Activated CD8-positive, alpha-beta memory T cell treated with anti-CD3 and anti-CD28 coated beads for 48 hours (primary cell): ENCODE measurements around the gene PHF11.
"Not testable (repeated sequence)": the region's sequence is repeated elsewhere in the genome, so short reads cannot be mapped to it uniquely, and the experiment has no call there.

ENCODE experiments used
- DNase-seq, 3 experiments: peaks; one replicate each; pipeline ENCODE4 v3.0.0-alpha.2; 2020; ENCODE audit warnings: low read depth in 2 of 3, low spot score in 2 of 3

PHF11 gene

DNA sequence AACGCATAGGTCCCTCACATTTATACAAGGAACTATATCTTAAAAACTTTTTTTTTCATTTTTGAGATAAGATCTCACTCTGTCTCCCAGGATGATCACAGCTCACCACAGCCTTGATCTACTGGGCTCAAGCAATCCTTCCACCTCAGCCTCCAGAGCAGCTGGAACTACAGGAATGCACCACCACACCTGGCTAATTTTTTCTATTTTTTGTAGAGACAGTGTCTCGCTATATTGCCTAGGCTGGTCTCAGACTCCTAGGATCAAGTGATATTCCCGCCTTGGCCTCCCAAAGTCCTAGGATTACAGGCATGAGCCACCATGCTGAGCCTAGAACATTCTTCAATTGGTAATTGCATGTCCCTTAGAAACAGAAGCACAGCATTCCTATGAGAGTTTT is 47.9 kb downstream of the PHF11 start:
- DNase-seq = no peak

DNA sequence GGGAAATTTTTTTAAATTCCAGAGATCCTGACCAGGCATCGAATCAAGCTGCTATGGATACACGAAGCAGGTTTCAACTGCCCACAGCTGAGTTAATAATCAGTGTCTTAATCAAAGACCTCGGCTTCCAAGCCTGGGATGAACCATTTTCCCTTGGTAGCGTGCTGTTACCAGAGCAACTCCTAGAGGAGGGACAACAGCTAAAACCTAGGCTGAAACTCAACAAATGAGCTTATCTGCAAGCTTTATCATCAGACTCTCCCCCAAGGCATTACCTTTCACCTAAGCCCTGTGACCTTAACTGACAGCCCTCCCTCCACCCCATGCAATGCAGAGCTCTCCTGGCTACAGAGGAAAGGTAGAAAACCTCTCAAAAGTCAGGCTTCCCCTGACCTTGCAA is 49.9 kb downstream of the PHF11 start:
- DNase-seq = no peak

DNA sequence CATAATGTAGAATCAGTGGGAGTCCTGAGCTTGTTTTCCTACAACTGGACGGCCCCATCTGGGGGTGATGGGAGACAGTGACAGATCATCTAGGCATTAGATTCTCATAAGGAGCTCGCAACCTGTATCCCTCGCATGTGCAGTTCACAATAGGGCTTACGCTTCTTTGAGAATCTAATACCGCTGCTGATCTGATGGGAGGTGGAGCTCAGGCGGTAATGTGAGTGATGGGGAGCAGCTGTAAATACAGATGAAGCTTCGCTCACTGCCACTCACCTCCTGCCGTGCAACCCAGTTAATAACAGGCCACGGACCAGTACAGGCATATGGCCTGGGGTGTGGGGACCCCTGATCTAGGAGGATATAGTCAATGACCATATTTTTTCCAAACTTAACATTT is 50.8 kb downstream of the PHF11 start:
- DNase-seq = no peak

GRCh38 chr13:49549289-49549688 is 53.5 kb downstream of the PHF11 start:
- no peak for DNase-seq

DNA sequence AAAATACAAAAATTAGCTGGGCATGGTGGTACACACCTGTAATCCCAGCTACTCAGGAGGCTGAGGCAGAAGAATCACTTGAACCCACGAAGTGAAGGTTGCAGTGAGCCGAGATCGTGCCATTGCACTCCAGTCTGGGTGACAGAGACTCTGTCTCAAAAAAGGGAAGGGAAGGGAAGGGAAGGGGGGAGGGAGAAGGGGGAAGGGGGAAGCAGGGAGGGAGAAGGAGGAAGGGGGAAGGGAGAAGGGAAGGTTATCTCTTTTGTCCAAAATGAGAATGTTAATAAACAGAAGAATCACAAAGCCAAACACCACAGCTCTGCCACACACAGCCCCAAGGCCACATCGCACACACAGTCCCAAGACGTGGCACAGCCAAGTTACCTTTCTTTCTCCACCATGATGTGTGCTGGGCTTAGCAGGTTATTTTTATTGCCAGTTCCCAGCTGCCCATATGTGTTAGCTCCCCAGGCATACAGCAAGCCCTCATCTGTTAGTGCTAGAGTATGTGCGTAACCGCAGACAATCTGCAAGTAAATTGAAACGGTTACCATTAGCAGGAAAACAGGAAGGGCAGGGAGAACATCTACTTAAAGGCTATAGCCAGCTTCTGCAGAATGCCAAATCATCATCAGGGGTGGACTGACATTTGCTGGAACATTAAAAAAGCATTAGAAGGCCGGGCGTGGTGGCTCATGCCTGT is 55.3 kb downstream of the PHF11 start:
- no peak for DNase-seq

DNA sequence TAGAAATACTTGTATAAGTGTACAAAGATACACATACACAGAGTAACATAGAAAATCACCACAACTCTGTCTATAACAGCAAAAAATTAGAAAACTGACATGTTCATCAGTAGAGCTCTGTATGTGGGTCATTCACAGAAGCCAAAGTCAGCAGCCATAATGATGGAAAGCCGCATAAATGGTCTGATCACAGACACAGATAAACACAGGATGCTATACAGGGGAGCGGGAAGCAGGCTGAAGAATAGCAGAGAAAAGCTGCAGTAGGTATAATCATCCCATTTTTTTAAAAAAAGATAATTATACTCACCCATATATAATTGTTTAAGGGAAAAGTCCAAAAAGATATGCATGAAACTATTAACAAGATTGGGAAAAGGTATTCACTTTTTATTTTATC is 58.1 kb downstream of the PHF11 start:
- no peak for DNase-seq

DNA sequence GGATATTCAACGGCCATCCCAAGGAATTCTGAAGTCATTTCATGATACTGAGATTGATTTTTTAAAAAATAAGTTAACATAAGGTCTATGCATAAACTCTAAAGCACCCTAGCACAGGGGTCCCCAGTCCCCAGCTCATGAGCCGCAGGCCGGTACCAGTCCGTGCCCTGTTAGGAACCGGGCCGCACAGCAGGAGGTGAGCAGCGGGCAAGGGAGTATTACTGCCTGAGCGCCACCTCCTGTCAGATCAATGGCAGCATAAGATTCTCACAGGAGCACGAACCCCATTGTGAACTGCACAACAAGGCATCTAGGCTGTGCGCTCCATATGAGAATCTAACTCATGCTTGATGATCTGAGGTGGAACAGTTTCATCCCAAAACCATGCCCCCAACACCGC is 58.6 kb downstream of the PHF11 start:
- no peak for DNase-seq

- DNase-seq = no peak
These were observed 63.3 kb downstream of the PHF11 start for GRCh38 chr13:49559006-49559405.

- no peak for DNase-seq
These were observed 64.7 kb downstream of the PHF11 start for GRCh38 chr13:49560270-49561061.

DNA sequence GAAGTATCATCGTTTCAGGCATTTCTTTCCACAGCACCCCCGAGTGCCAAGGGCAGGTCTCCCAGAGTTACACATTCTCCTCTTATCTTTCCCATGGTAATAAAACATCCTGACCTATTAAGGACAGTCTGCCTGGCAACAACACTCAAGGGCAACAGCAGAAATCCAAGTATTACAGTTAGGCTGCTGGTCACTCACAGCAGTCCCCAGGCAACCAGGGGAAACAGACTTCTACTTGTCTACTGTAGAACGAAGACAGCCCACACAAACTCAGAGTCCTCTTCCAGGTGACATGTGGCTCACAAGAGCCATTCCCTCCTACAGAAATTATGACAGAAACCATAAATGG is 65.3 kb downstream of the PHF11 start:
- no peak for DNase-seq

- DNase-seq = no peak
These were observed 67.8 kb downstream of the PHF11 start for GRCh38 chr13:49563516-49563915.

- not testable (repeated sequence) for DNase-seq
These were observed 69.7 kb downstream of the PHF11 start for GRCh38 chr13:49565461-49565860.

DNA sequence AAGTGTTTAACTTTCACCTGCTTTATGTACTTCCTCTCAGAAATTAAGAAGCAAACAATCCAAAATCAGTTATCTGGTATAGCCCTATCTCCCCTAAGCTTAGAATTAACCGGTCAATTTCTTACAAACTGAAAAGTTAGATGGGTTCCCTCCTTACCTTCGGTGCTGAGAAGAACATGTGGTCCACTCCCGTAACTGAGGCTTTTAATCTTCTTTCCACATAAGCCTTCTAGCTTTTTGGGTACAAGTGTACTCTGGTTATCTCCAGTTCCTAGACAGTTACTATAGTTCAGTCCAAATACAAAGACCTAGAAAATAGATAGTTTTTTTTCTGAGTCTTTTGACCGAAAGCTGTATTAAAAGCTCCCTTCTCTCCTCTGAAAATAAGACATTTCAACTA is 70.7 kb downstream of the PHF11 start:
- no peak for DNase-seq

- no peak for DNase-seq
These were observed 71.7 kb downstream of the PHF11 start for GRCh38 chr13:49567491-49567890.

DNA sequence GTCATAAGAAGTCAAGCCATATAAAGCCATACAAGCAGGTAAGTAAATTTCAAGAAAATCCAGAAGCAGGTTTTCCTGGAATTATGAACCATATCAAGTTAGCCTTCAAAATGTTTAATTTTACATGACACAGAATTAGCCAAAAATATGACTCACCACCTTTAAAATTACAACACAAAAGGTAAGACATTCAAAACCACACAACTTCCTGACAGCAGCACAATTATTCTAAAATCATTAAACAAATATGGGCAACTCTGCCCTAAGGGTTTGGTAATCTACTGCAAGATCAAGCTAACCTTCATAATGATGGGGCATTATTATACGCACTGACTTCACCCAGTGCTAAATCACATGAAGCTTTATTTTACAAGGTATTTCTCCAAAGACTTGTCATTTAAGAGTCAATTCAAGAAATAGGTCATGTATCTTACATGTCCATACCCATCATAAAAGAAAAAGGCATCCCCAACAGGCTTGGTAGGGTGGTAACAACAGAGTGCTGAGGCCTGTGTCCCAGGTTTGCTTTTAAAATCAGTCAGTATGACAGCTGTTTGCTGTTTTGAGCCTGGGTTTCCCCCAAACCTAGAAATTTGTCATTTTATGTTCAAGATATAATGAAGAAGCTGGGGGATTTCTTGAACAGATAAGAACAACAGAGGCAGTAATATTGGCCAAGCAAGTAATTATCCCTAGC is 74.4 kb downstream of the PHF11 start:
- no peak for DNase-seq

DNA sequence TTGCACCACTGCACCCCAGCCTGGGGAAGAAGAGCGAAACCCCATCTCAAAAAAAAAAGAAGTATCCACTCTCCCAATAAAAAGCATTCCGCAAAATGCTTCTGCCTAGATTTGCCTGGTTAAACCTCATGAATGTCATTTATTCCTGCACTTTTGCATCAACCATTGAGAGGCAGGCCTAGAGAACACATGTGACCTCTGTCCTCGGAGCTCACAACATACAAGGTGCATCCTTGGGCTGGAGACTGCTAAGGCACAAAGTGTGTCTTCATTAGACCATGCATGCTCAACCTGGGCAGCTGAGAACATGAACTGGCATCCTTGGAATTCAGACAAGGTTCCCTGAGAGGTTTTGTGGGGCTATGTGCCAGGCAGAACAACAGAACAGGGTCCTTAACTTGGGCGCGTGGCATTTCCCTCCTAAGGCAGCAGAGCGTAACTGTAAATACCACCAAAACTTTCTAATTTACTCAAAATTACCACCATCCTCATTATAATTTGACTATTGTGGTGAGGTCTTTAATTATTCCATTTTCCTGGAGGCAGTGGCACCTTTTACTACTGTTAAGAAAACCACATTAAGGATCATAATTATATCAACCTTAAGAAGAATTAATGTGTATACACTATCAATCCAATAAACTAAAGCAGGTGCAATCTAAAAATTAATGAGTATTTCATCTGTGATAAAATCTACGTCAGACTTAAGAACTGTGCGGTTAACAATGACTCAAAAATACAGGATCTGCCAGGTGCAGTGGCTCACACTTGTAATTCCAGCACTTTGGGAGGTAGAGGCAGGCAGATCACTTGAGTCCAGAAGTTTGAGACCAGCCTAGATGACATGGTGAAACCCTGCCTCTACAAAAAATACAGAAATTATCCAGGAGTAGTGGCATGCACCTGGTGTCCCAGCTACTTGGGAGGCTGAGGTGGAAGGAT is 75.8 kb downstream of the PHF11 start:
- no peak for DNase-seq
